Endodermal cell (in vitro differentiated cells): Measurements from ENCODE around the gene NIP7. TPM values are rescaled to one million over a fixed set of nuclear protein-coding genes. Genes with fewer than 3 reads are reported as not detected.

ENCODE experiments used
- DNase-seq: peaks from one replicate; pipeline ENCODE4 v3.0.0-alpha.2; 2017
- H3K27ac ChIP-seq: 2 replicates; pipeline ENCODE4 v1.5.1; 2013; ENCODE audit warnings: mild to moderate bottlenecking, low read depth, low read length, moderate library complexity
- H3K27me3 ChIP-seq: 2 replicates; pipeline ENCODE4 v1.6.1; 2013; ENCODE audit warnings: mild to moderate bottlenecking, low read length, moderate library complexity; ENCODE audit not compliant: insufficient read depth, control insufficient read depth, poor library complexity, severe bottlenecking
- H3K36me3 ChIP-seq: 2 replicates; pipeline ENCODE4 v1.7.0; 2013; ENCODE audit warnings: mild to moderate bottlenecking, low read length, moderate library complexity; ENCODE audit not compliant: control insufficient read depth, insufficient read depth
- H3K4me1 ChIP-seq: one replicate; pipeline ENCODE4 v1.7.0; 2013; ENCODE audit warnings: low read length; ENCODE audit not compliant: control insufficient read depth, insufficient read depth
- H3K4me3 ChIP-seq: 2 replicates; pipeline ENCODE4 v1.5.1; 2013; ENCODE audit warnings: mild to moderate bottlenecking, low read length, moderate library complexity
- H3K9ac ChIP-seq: 2 replicates; pipeline ENCODE4 v1.6.1; 2013; ENCODE audit warnings: mild to moderate bottlenecking, low read length, moderate library complexity; ENCODE audit not compliant: poor library complexity, severe bottlenecking; ENCODE audit errors: extremely low read depth
- H3K9me3 ChIP-seq: 2 replicates; pipeline ENCODE4 v1.6.1; 2013; ENCODE audit warnings: mild to moderate bottlenecking, low read length, moderate library complexity; ENCODE audit not compliant: control insufficient read depth
- H3K27ac Mint-ChIP-seq: 2 replicates; pipeline ENCODE4 v1.8.0; 2020; ENCODE audit warnings: mixed read lengths
- H3K27me3 Mint-ChIP-seq: 2 replicates; pipeline ENCODE4 v1.8.0; 2021; ENCODE audit warnings: mild to moderate bottlenecking, mixed read lengths; ENCODE audit not compliant: insufficient read depth
- H3K36me3 Mint-ChIP-seq: 2 replicates; pipeline ENCODE4 v1.8.0; 2020; ENCODE audit warnings: low read depth, mixed read lengths
- H3K4me1 Mint-ChIP-seq: 2 replicates; pipeline ENCODE4 v1.8.0; 2020; ENCODE audit warnings: mixed read lengths
- H3K4me3 Mint-ChIP-seq: 2 replicates; pipeline ENCODE4 v1.8.0; 2020; ENCODE audit warnings: mild to moderate bottlenecking, moderate library complexity, mixed read lengths
- H3K9me3 Mint-ChIP-seq: 2 replicates; pipeline ENCODE4 v1.8.0; 2020; ENCODE audit warnings: mild to moderate bottlenecking, mixed read lengths
- CTCF ChIP-seq: fragments of 200-600 bp; sonication (generic); conservative IDR thresholded peaks from 2 replicates; pipeline ENCODE4 v1.5.0; 2021; ENCODE audit warnings: antibody characterized with exemption, mild to moderate bottlenecking
- WGBS, 2 experiments: methylation state at CpG; one replicate each; pipeline versions ENCODE4 v1.1.5 to v1.1.7; 2013; ENCODE audit warnings: missing lambda C conversion rate in 2 of 2, mixed read lengths in 1 of 2; ENCODE audit not compliant: insufficient coverage in 1 of 2, insufficient read length in 1 of 2; 5-methylcytosine and 5-hydroxymethylcytosine counted together
- total RNA-seq, 2 donors: library from RNA; stranded (reverse); fragmentation: NEBNext Ultra II Directional in 1 of 2; extraction: Animal tissue kit (Norgen Biotek cat#: 25700) in 1 of 2; gene quantifications; 2 replicates in 1 of 2; 3 replicates in 1 of 2; pipeline ENCODE4 v1.2.1, GENCODE V29; 2021

The NIP7 gene
- total RNA-seq, 2 donors from 2014 or later: 30.5 to 36.3 TPM

GRCh38 chr16:69326172-69326873 is 13.2 kb upstream of the NIP7 start:
- Mint-ChIP-seq H3K36me3 (peaks cover 71% of the 10 kb centered on the region), H3K9me3 (no peaks in the 10 kb centered on the region), H3K4me1 (peaks cover 21% of the 10 kb centered on the region), H3K27me3 (no peaks in the 10 kb centered on the region), H3K27ac (no peak overlapping the region), H3K4me3 (no peak overlapping the region)
- H3K27ac ChIP-seq: no peak overlapping the region
- peak overlapping the region; percentile 44 for H3K4me3 ChIP-seq
- no peaks in the 10 kb centered on the region for H3K9me3 ChIP-seq
- TF ChIP-seq CTCF: no peak
- peaks cover 68% of the 10 kb centered on the region for H3K36me3 ChIP-seq
- no peaks in the 10 kb centered on the region for H3K27me3 ChIP-seq
- no peak for DNase-seq
- WGBS, 2 experiments: 92 to 96% methylated on average over 5 to 7 of the region's 7 CpGs
- no peaks in the 10 kb centered on the region for H3K4me1 ChIP-seq
- no peak overlapping the region for H3K9ac ChIP-seq

GRCh38 chr16:69327585-69328310 is 11.8 kb upstream of the NIP7 start:
- Histone ChIP-seq H3K9me3 (no peaks in the 10 kb centered on the region), H3K36me3 (peaks cover 70% of the 10 kb centered on the region), H3K9ac (no peak overlapping the region), H3K27ac (no peak overlapping the region), H3K27me3 (no peaks in the 10 kb centered on the region), H3K4me3 (no peak overlapping the region), H3K4me1 (no peaks in the 10 kb centered on the region)
- Mint-ChIP-seq H3K27ac (no peak overlapping the region), H3K4me3 (peak overlapping the region; percentile 70), H3K4me1 (peaks cover 21% of the 10 kb centered on the region), H3K36me3 (peaks cover 68% of the 10 kb centered on the region), H3K27me3 (no peaks in the 10 kb centered on the region), H3K9me3 (no peaks in the 10 kb centered on the region)
- no peak for TF ChIP-seq CTCF
- DNase-seq: peak; percentile 21
- WGBS, 2 experiments: 95 to 97% methylated on average over 5 to 14 of the region's 14 CpGs

GRCh38 chr16:69328854-69329316 is 10.7 kb upstream of the NIP7 start:
- Mint-ChIP-seq H3K4me1 (peaks cover 21% of the 10 kb centered on the region), H3K27ac (no peak overlapping the region), H3K4me3 (peak overlapping the region; percentile 70), H3K9me3 (no peaks in the 10 kb centered on the region), H3K27me3 (no peaks in the 10 kb centered on the region), H3K36me3 (peaks cover 67% of the 10 kb centered on the region)
- Histone ChIP-seq H3K4me1 (no peaks in the 10 kb centered on the region), H3K9ac (peak overlapping the region; percentile 44), H3K9me3 (no peaks in the 10 kb centered on the region), H3K36me3 (peaks cover 73% of the 10 kb centered on the region), H3K27me3 (no peaks in the 10 kb centered on the region), H3K27ac (no peak overlapping the region), H3K4me3 (peak overlapping the region; percentile 88)
- WGBS, 2 experiments: 83% methylated on average over 9 to 10 of the region's 10 CpGs
- no peak for TF ChIP-seq CTCF
- no peak for DNase-seq
